HCT116 (cell line): ENCODE data around the gene CAMP. TPM values are rescaled to one million over a fixed set of nuclear protein-coding genes. Genes with fewer than 3 reads are reported as not detected.

Source experiments
- ATAC-seq: fragments of 200-7000 bp; cut with Tn5 transposase; 2 replicates; pipeline ENCODE4 v1.9.1; 2020; ENCODE audit warnings: mild to moderate bottlenecking, moderate library complexity
- BruUV-seq: library from RNA; stranded (reverse); fragments of 400-500 nt; replicated peaks from 2 replicates; lab custom pipeline; 2021; lab: Mats Ljungman, UMichigan
- CTCF ChIA-PET: fragments of 300-600 bp; sonication (Branson Sonifier 250); formaldehyde crosslinking; loops from one replicate; lab custom pipeline; 2021; ENCODE audit warnings: antibody characterized with exemption; lab: Charles Lee
- POLR2A ChIA-PET: fragments of 300-600, 350-600 bp; sonication (Branson Sonifier 250); formaldehyde crosslinking; loops from one replicate; lab custom pipeline; 2021; ENCODE audit warnings: antibody characterized with exemption; lab: Charles Lee
- RAD21 ChIA-PET, 2 experiments: fragments of 300-600 bp; sonication (Branson Sonifier 250); formaldehyde crosslinking; loops; one replicate each; lab custom pipeline; 2023; ENCODE audit warnings: low total read pairs in 2 of 2; ENCODE audit not compliant: uncharacterized antibody in 2 of 2, unreplicated experiment in 2 of 2, low non-redundant PET in 1 of 2; lab: Charles Lee
- DNase-seq: peaks from one replicate; pipeline ENCODE4 v3.0.0-alpha.2; 2010; ENCODE audit warnings: low read depth, low spot score
- H2AFZ ChIP-seq: fragments of 200-600 bp; shearing (Covaris generic), sonication (generic); 2 replicates; pipeline ENCODE4 v1.6.1; 2017; ENCODE audit warnings: low read depth, mixed run types, mixed read lengths, antibody characterized with exemption, low read length; ENCODE audit not compliant: poor library complexity, severe bottlenecking
- H3K27ac ChIP-seq: 2 replicates; pipeline ENCODE4 v1.5.1; 2012; ENCODE audit warnings: low read depth, low read length
- H3K27me3 ChIP-seq: fragments of 200-600 bp; sonication (generic); 2 replicates; pipeline ENCODE4 v1.6.1; 2016; ENCODE audit warnings: mixed run types, low read length, mixed read lengths; ENCODE audit not compliant: insufficient read depth
- H3K36me3 ChIP-seq, 2 experiments: fragments of 200-500 bp in 1 of 2; fragments of 200-600 bp in 1 of 2; sonication (Bioruptor generic) in 1 of 2; sonication (generic) in 1 of 2; 2 replicates each; pipeline versions ENCODE4 v1.5.1 to v1.6.1; 2014 to 2016; ENCODE audit warnings: low read length in 2 of 2, inconsistent platforms in 1 of 2, mixed read lengths in 1 of 2, mixed run types in 1 of 2; ENCODE audit not compliant: insufficient read depth in 2 of 2, control insufficient read depth in 1 of 2
- H3K4me1 ChIP-seq, 2 experiments: fragments of 200-600 bp in 1 of 2; sonication (generic) in 1 of 2; 2 replicates each; pipeline versions ENCODE4 v1.5.1 to v1.6.1; 2012 to 2017; ENCODE audit warnings: low read length in 2 of 2, inconsistent platforms in 1 of 2, mild to moderate bottlenecking in 1 of 2, mixed read lengths in 1 of 2, mixed run types in 1 of 2, moderate library complexity in 1 of 2; ENCODE audit not compliant: insufficient read depth in 2 of 2, control insufficient read depth in 1 of 2
- H3K4me2 ChIP-seq: fragments of 200-600 bp; sonication (generic); 2 replicates; pipeline ENCODE4 v1.6.1; 2017; ENCODE audit warnings: mixed run types, low read length, mixed read lengths
- H3K4me3 ChIP-seq, 2 experiments: fragments of 200-600 bp in 1 of 2; sonication (generic) in 1 of 2; replicated peaks in 1 of 2; 2 replicates each; pipeline ENCODE4 v1.5.1; 2011 to 2016; ENCODE audit warnings: low read length in 2 of 2, control low read depth in 1 of 2, low read depth in 1 of 2, mild to moderate bottlenecking in 1 of 2, mixed read lengths in 1 of 2, mixed run types in 1 of 2
- H3K79me2 ChIP-seq: fragments of 200-600 bp; sonication (generic); 2 replicates; pipeline ENCODE4 v1.6.1; 2017; ENCODE audit warnings: mild to moderate bottlenecking, mixed run types, low read length, moderate library complexity, mixed read lengths; ENCODE audit not compliant: insufficient read depth
- H3K9ac ChIP-seq: fragments of 200-600 bp; sonication (generic); 2 replicates; pipeline ENCODE4 v1.6.1; 2016; ENCODE audit warnings: low read length, mixed read lengths
- H3K9me2 ChIP-seq: fragments of 200-600 bp; sonication (generic), shearing (Covaris generic); 2 replicates; pipeline ENCODE4 v1.6.1; 2017; ENCODE audit warnings: mixed run types, mild to moderate bottlenecking, moderate library complexity; ENCODE audit not compliant: insufficient read depth
- H3K9me3 ChIP-seq, 2 experiments: fragments of 200-500 bp in 1 of 2; fragments of 200-600 bp in 1 of 2; sonication (Bioruptor generic) in 1 of 2; sonication (generic) in 1 of 2; 2 replicates each; pipeline ENCODE4 v1.6.1; 2014 to 2017; ENCODE audit warnings: low read length in 2 of 2, mixed read lengths in 2 of 2, inconsistent platforms in 1 of 2, low read depth in 1 of 2, mild to moderate bottlenecking in 1 of 2, mixed run types in 1 of 2, moderate library complexity in 1 of 2; ENCODE audit not compliant: control insufficient read depth in 1 of 2, insufficient read depth in 1 of 2
- H4K20me1 ChIP-seq: fragments of 200-600 bp; sonication (generic), shearing (Covaris generic); 2 replicates; pipeline ENCODE4 v1.6.1; 2017; ENCODE audit warnings: mixed run types, mild to moderate bottlenecking, moderate library complexity; ENCODE audit not compliant: insufficient read depth
- CBX3 ChIP-seq: IDR thresholded peaks from 2 replicates; pipeline ENCODE4 v1.6.1; 2012; ENCODE audit warnings: low read depth
- CEBPB ChIP-seq: IDR thresholded peaks from 2 replicates; pipeline ENCODE4 v1.6.1; 2012; ENCODE audit warnings: low read depth
- EGR1 ChIP-seq: IDR thresholded peaks from 2 replicates; pipeline ENCODE4 v1.6.1; 2012; ENCODE audit warnings: low read depth
- EZH2 ChIP-seq: fragments of 200-600 bp; sonication (generic); IDR thresholded peaks from 2 replicates; pipeline ENCODE4 v1.6.1; 2017; ENCODE audit warnings: antibody characterized with exemption, mixed run types
- EZH2phosphoT487 ChIP-seq: fragments of 200-600 bp; IDR thresholded peaks from 2 replicates; pipeline ENCODE4 v1.6.1; 2018; ENCODE audit warnings: antibody characterized with exemption, borderline replicate concordance
- FOSL1 ChIP-seq: IDR thresholded peaks from 2 replicates; pipeline ENCODE4 v1.6.1; 2012; ENCODE audit warnings: low read depth
- JUND ChIP-seq: IDR thresholded peaks from 2 replicates; pipeline ENCODE4 v1.6.1; 2012
- POLR2A ChIP-seq: IDR thresholded peaks from 2 replicates; pipeline ENCODE4 v1.7.0; 2011; ENCODE audit warnings: borderline replicate concordance; ENCODE audit not compliant: insufficient read depth, insufficient read length; ENCODE audit errors: extremely low read depth
- POLR2AphosphoS5 ChIP-seq: IDR thresholded peaks from 2 replicates; pipeline ENCODE4 v1.6.1; 2011; ENCODE audit warnings: mild to moderate bottlenecking, low read depth, low read length, moderate library complexity
- RAD21 ChIP-seq: IDR thresholded peaks from 2 replicates; pipeline ENCODE4 v1.6.1; 2012; ENCODE audit warnings: low read depth, mild to moderate bottlenecking
- SP1 ChIP-seq: IDR thresholded peaks from 2 replicates; pipeline ENCODE4 v1.6.1; 2012; ENCODE audit warnings: low read depth
- SRF ChIP-seq: IDR thresholded peaks from 2 replicates; pipeline ENCODE4 v1.6.1; 2012; ENCODE audit warnings: low read depth
- TCF7L2 ChIP-seq: IDR thresholded peaks from 2 replicates; pipeline ENCODE4 v1.7.0; 2011; ENCODE audit warnings: borderline replicate concordance, inconsistent platforms; ENCODE audit not compliant: insufficient read depth, insufficient read length; ENCODE audit errors: extremely low read depth
- ZFX ChIP-seq: fragments of 450-650 bp; IDR thresholded peaks from 2 replicates; pipeline ENCODE4 v1.6.1; 2017
- ZNF274 ChIP-seq: fragments of 200-500 bp; sonication (Bioruptor generic); IDR thresholded peaks from 2 replicates; pipeline ENCODE4 v1.6.1; 2014; ENCODE audit warnings: mild to moderate bottlenecking, low read depth, low read length, inconsistent platforms
- intact Hi-C: fragments of 100-400 bp; cut with micrococcal nuclease; formaldehyde crosslinking; loops from 2 replicates; pipeline ENCODE4 v1.10.0; 2022
- total RNA-seq: library from RNA; stranded (reverse); gene quantifications from one replicate; pipeline ENCODE4 v1.2.1, GENCODE V29; 2021; ENCODE audit not compliant: unreplicated experiment
- TF ChIP-seq, protein P1 (sequence below): IDR thresholded peaks from 2 replicates; pipeline ENCODE4 v1.6.1; 2012
- TF ChIP-seq, protein P2 (sequence below): IDR thresholded peaks from 2 replicates; pipeline ENCODE4 v1.6.1; 2011; ENCODE audit warnings: mild to moderate bottlenecking, low read length, moderate library complexity; ENCODE audit not compliant: insufficient replicate concordance; ENCODE audit errors: extremely low read depth
- TF ChIP-seq, protein P3 (sequence below): IDR thresholded peaks from 2 replicates; pipeline ENCODE4 v1.6.1; 2012; ENCODE audit warnings: low read depth

The CAMP gene
- total RNA-seq, 1 experiment from 2014 or later, result not detected

DNA sequence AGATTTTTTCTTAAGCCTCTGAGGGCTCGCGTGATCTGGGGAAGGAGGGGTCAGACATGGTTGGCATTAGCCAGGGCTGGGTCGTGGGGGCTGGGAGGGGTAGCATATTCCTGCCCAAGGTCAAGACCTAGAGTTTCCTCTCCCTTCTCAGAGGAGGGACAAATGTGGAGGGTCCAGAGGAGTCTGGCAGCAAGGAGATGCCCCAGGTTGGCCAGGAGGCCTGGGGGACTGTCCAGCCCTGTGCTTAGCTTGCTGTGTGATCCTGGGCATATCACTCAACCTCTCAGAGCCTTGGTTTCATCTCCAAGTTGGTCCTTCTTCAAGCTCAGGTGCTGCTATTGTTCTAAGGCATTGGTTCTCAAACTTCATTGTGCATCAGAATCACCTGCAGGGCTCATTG, 9.1 kb upstream of the CAMP start:
- ChIA-PET RAD21 (no interaction called here), CTCF (no interaction called here), POLR2A (no interaction called here)
- Histone ChIP-seq H3K27ac (no peak overlapping the region), H3K4me1 (peaks cover 0 to 3% of the 10 kb centered on the region in 2 experiments; a peak in 2 of 4 replicates), H3K4me3 (no peak overlapping the region), H3K79me2 (no peaks in the 10 kb centered on the region), H3K9me3 (no peaks in the 10 kb centered on the region), H3K9ac (no peak overlapping the region), H2AFZ (no peak overlapping the region), H3K27me3 (no peaks in the 10 kb centered on the region), H4K20me1 (no peaks in the 10 kb centered on the region), H3K9me2 (no peaks in the 10 kb centered on the region), H3K36me3 (no peaks in the 10 kb centered on the region), H3K4me2 (no peak overlapping the region)
- intact Hi-C loops, result no loop called here
- no TSS peak for BruUV-seq
- DNase-seq, result no peak
- TF ChIP-seq CEBPB (no peak), ZNF274 (no peak), TCF7L2 (no peak), SP1 (no peak), CBX3 (no peak), ZFX (no peak), SRF (no peak), EGR1 (no peak), JUND (no peak), RAD21 (no peak), EZH2 (no peak), FOSL1 (no peak), EZH2phosphoT487 (no peak), POLR2AphosphoS5 (no peak), POLR2A (no peak)
- TF ChIP-seq, protein P1, sequence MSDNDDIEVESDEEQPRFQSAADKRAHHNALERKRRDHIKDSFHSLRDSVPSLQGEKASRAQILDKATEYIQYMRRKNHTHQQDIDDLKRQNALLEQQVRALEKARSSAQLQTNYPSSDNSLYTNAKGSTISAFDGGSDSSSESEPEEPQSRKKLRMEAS, result no peak
- TF ChIP-seq, protein P2, sequence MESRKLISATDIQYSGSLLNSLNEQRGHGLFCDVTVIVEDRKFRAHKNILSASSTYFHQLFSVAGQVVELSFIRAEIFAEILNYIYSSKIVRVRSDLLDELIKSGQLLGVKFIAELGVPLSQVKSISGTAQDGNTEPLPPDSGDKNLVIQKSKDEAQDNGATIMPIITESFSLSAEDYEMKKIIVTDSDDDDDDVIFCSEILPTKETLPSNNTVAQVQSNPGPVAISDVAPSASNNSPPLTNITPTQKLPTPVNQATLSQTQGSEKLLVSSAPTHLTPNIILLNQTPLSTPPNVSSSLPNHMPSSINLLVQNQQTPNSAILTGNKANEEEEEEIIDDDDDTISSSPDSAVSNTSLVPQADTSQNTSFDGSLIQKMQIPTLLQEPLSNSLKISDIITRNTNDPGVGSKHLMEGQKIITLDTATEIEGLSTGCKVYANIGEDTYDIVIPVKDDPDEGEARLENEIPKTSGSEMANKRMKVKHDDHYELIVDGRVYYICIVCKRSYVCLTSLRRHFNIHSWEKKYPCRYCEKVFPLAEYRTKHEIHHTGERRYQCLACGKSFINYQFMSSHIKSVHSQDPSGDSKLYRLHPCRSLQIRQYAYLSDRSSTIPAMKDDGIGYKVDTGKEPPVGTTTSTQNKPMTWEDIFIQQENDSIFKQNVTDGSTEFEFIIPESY, result no peak
- TF ChIP-seq, protein P3, sequence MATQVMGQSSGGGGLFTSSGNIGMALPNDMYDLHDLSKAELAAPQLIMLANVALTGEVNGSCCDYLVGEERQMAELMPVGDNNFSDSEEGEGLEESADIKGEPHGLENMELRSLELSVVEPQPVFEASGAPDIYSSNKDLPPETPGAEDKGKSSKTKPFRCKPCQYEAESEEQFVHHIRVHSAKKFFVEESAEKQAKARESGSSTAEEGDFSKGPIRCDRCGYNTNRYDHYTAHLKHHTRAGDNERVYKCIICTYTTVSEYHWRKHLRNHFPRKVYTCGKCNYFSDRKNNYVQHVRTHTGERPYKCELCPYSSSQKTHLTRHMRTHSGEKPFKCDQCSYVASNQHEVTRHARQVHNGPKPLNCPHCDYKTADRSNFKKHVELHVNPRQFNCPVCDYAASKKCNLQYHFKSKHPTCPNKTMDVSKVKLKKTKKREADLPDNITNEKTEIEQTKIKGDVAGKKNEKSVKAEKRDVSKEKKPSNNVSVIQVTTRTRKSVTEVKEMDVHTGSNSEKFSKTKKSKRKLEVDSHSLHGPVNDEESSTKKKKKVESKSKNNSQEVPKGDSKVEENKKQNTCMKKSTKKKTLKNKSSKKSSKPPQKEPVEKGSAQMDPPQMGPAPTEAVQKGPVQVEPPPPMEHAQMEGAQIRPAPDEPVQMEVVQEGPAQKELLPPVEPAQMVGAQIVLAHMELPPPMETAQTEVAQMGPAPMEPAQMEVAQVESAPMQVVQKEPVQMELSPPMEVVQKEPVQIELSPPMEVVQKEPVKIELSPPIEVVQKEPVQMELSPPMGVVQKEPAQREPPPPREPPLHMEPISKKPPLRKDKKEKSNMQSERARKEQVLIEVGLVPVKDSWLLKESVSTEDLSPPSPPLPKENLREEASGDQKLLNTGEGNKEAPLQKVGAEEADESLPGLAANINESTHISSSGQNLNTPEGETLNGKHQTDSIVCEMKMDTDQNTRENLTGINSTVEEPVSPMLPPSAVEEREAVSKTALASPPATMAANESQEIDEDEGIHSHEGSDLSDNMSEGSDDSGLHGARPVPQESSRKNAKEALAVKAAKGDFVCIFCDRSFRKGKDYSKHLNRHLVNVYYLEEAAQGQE, result no peak
- no peak for ATAC-seq
